NCI-H226 (cell line): ENCODE results near the gene EPSTI1.
"Not testable (repeated sequence)": the region's sequence is repeated elsewhere in the genome, so short reads cannot be mapped to it uniquely, and the experiment has no call there.

ENCODE experiments used
- DNase-seq: peaks from one replicate; pipeline ENCODE4 v3.0.0-alpha.2; 2015

Gene EPSTI1, protein sequence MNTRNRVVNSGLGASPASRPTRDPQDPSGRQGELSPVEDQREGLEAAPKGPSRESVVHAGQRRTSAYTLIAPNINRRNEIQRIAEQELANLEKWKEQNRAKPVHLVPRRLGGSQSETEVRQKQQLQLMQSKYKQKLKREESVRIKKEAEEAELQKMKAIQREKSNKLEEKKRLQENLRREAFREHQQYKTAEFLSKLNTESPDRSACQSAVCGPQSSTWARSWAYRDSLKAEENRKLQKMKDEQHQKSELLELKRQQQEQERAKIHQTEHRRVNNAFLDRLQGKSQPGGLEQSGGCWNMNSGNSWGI

DNA sequence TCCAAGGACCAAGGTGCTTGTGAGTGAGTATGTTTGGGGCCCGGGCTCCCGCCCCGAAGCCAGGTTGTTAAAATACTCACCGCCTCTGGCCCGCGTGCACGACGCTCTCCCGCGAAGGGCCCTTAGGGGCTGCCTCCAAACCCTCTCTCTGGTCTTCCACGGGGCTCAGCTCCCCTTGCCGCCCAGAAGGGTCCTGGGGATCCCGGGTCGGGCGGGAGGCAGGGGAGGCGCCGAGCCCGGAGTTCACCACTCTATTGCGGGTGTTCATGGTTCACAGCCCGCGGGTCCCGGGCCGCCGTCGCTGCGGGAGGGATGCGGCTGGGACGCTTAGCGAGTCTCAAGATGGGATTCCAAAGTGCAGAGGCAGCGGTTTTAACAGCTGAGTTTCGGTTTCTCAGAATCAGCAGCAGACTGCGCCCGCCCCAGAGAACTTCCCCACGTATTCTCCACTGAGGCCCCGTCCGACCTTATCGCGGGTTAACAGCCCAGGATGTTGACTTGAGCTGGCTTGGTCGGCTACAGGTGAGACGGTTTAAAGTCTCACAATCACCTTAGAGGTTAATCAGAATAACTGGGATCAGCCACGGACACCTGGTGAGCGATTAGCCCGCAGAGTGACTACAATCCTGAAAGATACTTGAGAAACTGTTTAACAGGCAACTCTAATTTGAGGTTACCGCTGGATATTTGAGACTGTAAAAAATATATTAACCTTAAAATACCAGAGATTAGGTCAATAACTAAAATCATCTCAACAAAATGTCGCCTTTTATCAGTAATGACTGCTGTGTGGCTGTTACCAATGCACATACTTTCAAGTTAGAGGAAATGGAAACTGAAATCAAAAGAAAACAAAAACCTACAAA, at the start of gene EPSTI1:
Gene EPSTI1 (minus strand): TSS at position 344 of the 866 bp plus-strand sequence. CDS start 76 bp downstream, at position 268.
- DNase-seq = no peak

DNA sequence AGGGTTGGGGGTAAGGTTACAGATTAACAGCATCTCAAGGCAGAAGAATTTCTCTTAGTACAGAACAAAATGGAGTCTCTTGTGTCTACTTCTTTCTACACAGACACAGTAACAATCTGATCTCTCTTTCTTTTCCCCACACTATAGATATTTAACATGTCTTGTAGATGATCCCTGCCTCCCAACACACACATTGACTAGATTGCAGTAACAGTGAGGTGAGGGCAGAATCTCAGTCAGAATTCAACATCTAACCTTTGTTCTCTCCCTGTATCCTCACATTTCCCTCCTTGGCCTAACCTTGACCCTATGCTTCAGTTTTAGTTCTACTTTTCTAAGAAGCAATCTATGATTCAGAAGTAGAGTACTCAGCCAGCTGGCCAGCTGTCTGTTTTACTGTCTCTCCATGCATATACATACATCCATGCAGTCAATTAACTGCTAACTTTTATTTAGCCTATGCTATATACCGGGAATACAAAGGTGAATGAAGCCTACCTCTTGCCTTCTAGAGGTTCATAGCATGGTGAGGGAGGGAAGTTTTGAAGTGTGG, 49.4 kb upstream of the EPSTI1 start:
- no peak for DNase-seq

DNA sequence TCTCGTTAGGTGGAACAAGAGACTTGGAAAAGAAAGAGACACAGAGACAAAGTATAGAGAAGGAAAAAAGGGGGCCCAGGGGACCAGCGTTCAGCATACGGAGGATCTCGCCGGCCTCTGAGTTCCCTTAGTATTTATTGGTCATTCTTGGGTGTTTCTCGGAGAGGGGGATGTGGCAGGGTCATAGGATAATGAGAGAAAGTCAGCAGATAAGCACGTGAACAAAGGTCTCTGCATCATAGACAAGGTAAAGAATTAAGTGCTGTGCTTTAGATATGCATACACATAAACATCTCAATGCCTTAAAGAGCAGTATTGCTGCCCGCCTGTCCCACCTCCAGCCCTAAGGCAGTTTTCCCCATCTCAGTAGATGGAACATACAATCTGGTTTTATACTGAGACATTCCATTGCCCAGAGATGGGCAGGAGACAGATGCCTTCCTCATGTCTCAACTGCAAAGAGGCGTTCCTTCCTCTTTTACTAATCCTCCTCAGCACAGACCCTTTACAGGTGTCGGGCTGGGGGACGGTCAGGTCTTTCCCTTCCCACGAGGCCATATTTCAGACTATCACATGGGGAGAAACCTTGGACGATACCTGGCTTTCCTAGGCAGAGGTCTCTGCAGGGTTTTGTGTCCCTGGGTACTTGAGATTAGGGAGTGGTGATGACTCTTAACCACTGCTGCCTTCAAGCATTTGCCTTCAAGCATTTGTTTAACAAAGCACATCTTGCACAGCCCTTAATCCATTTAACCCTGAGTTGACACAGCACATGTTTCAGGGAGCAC, 48.7 kb upstream of the EPSTI1 start:
- DNase-seq = not testable (repeated sequence)

DNA sequence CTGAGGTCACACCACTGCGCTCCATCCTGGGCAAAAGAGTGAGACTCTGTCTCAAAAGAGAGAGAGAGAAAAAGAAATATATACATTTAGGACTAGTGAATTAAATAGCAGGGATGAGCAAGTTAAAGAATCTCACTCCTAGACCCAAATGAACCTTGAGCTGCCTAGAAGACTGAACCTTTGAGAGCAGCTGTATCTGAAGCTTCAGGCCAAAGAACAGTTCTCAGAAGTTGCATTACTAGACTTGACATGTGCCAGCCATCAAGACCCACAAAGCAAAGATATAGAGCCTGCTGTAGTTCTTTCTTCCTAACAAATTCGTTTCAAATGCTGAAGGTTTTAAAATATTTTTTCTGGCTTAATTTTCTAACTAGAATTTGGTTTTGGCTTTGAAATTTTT, 47.9 kb upstream of the EPSTI1 start:
- DNase-seq = no peak

DNA sequence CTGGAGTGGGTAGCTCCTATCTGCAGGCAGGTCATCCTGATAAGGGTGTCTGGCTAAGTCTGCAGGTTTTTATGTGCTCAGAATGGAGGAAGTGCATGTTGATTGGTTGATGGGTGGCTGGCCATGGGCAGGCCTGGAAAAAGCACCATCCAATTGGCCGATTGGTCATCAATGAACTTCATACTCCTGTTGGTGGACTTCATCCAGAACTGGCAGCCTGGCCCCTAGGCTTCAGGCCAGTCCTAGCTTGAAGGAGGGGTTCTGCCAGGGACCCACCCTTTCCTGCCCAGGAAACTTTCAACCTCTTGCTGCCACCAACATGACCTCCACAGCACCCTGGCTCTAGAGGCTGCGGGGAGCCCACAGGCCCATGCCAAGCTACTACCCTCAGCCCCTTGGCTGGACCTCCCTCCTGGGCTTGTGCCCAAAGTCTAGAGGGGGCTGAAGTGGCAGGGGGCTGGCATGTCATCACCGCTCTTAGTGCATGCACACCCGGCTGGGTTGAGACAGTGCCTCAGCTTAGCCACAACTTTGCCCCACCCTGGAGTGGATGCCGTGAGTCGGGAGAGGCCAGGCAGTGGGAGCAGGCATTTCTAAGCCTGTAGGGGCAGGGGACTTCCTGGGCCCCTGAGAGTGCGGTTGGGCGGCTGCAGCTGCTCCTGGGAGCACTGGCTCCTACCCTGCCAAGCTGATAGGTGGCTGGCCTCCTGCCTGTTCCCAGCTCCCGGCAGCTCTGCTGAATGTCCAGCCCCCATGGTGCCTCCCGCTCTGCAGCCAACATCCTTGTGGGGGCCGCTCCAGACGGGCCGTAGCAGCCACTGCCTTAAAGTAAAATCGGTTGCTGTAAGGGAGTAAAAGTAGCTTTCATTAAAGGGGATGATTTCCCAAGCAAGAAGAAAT, 44.6 kb upstream of the EPSTI1 start:
- DNase-seq = no peak

DNA sequence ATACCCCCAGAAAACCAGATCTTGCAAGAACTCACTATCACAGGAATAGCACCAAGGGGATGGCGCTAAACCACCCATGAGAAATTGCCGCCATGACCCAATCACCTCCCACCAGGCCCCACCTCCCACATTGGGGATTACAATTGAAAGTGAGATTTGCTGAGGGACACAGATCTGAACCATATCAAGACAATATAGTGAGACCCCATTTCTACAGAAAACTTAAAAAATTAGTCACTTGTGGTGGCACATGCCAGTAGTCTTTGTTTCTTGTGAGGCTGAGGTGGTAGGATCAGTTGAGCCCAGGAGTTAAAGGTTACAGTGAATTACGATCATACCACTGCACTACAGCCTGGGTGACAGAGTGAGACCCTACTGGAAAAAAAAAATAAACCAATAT, 41.0 kb upstream of the EPSTI1 start:
- DNase-seq = no peak

DNA sequence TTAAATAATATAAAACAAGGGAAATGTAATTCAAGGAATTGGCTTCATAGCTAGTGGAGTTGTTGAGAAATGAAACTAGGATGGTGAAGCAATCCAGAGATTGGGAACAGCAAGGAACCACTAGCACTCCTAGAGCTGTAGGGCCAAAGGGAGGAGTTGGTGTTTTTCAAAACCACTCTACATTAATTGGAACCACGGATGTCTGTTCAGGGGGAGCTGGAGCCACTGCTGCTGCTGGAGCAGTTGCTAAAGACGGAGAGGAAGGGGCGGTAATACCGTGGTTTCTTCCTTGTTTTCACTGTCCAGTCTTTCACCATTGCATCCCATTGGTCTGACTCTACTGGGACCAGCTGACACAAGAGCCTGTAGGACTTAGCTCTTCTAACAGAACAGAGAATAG, 39.8 kb upstream of the EPSTI1 start:
- DNase-seq = no peak

DNA sequence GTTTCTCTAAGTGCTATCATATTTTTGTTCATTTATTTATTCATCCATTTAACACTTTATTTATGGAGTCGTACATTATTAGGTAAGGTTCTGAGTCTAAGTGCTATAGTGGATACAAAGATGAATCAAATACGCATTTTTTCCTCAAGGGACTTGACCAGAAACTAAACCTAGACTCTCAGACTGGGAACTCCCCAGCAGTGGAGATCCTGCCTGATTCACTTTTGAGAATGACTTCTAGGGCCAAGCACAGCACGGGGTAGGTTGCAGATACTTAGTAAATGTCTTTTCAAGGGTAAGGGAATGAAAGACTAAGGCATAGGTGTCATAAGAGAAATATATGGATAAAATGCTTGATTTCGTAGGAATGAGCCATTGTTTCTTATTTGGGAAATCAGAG, 38.5 kb upstream of the EPSTI1 start:
- DNase-seq = no peak

DNA sequence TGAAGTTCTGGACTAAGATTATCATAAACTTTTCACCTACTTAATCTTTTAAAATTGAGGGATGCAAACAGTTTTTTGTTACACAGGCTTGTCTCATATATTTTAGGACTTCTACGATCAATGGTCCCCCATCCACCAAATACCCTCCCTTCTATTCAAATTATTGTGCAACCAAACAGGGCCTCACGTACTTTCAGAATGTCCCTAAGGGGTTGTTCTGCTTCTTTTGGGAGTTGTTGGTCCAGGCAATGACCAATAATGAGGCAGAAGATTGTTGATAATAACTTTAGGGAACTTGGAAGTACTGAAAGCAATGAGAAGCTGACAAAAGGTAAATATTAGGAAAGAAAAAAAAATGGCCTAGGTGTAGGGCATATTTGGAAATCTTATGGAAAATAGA, 34.2 kb upstream of the EPSTI1 start:
- no peak for DNase-seq

DNA sequence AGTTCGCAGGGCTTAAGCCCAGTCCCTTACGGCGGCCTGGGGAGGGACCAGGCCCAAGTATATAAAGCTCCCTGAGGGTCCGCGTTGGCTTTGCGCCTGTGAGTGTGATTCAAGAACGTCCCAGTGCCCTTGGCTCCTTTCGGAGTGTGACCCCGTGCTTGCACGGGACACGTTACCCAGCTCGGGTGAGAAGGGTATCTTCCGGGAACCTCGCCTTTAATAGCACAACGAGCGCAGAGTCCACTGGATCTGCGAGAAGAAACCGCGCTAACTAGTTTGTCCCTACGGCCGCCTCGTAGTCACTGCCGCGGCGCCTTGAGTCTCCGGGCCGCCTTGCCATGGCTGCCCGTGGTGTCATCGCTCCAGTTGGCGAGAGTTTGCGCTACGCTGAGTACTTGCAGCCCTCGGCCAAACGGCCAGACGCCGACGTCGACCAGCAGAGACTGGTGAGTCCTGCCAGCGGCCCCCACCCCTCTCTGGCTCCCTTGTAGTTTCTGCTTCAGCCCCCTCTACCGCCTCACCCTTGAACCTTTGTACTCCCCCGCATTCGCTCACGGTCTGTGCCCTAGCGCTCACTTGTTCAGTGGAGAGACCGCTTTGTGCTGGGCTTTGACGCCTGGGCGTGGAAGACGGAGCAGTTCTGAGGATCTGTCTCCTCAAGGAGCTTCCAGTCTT, 31.4 kb upstream of the EPSTI1 start, which contains the start of gene DNAJC15:
Gene DNAJC15 (plus strand): TSS at position 298 of the 675 bp plus-strand sequence. CDS start 41 bp downstream, at position 339.
- no peak for DNase-seq

DNA sequence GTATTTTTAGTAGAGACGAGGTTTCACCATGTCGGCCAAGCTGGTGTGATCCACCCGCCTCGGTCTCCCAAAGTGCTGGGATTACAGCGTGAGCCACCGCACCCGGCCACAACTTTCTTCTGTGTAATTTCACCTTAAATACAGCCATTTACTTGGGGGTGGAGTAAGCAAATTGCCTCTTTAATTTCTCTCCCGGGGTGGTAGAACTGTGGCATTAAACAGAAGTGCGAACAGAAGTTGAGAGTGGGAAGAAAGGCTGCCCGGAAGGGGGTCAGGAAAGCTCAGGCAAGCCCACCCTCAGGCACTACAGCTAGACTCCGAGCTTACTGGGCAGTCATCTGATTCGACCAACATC, 30.9 kb upstream of the EPSTI1 start:
- no peak for DNase-seq

DNA sequence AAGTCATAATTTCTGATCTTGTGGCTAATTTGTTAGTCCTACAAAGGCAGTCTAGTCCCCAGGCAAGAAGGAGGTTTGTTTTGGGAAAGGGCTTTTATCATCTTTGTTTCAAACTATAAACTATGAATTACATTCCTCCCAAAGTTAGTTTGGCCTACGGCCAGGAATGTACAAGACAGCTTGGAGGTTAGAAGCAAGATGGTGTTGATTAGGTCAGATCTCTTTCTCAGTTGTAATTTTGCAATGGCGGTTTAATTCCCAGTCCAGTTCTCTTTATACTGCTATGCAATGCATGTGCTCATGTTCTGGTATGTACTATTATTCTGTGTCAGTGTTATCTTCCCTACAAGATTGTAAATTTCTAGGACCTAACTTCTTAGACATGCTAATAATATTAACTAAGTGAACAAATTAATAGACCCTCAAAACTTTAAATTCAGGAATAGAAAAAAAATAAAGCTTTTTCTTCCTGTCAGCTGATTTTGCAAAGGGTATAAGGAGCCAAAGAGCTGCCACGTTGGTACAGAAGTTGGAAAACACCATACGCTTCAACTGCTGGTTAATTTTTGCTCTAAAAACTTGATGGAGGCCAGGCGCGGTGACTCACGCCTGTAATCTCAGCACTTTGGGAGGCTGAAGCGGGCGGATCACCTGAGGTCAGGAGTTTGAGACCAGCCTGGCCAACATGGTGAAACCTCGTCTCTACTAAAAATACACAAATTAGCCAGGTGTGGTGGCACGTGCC, 30.1 kb upstream of the EPSTI1 start:
- peak; percentile 81 for DNase-seq

DNA sequence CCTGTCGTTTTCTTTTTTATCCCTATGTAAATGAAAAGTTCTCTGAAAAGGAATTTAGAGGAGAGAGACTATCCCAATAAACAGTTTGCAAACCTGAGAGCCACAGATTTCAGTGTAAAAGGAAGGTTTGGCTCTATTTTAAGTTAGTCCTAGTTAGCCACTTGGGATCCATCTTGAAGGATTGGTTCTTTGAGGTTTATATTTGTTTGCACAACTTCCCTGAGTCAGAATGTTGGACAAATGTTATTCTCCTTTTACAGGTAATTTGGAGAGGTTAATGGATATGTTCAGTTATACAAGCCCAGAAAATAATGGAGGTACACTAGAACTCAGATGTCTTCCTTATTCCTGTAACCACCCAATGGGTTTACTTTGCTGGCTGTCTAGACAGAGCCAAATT, 28.8 kb upstream of the EPSTI1 start:
- no peak for DNase-seq

DNA sequence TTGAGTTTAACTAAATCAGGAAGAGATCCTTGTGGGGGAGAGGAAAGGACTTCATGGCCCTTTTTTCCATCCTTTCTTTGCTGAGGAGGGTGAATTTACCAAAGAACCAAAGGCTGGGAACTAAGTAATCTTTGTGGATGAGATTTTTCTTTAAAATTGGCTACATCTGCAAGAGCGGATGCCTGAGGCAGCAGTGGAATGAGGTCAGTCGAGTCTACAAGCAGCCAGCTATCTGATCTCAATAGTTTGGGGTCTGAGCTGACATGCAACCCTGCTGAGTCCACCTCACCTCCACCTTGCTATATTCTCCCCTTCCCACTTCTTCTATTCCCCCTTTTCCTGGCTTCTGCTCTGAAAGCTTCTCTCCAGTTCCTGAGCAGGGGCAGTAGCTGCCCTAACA, 27.8 kb upstream of the EPSTI1 start:
- DNase-seq = no peak

DNA sequence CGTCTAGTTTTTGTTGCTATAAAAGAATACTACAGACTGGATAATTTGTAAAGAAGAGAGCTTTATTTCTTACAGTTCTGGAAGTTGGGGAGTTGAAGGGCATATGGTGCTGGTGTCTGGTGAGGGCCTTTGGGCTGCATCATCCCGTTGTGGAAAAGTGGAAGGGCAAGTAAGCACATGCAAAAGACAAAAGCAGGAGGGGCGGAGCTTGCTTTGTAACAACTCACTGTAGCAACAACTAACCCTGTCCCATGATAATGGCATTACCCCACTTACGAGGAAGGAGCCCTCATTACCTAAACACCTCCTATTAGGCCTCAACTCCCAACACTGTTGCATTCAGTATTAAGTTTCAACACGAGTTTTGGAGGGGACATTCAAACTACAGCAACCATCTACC, 24.2 kb upstream of the EPSTI1 start:
- no peak for DNase-seq

DNA sequence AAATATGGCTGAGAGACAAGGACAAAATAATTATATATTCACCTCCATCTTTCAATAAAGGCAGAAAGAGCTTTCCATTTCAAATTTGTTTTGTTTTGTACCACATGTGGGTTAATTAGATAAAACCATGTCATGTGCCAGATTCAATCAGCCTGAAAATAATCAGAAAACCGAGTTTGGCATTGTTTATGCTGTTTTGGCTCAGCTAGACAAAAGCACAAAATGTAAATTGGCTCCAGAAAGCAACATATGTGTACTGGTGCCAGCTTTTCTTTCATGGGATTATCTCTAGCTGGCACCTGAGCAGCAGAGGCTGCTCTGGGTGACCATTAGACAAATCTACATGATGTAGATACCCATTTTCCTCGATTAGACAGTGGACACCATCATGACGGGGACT, 22.1 kb upstream of the EPSTI1 start:
- DNase-seq = no peak

DNA sequence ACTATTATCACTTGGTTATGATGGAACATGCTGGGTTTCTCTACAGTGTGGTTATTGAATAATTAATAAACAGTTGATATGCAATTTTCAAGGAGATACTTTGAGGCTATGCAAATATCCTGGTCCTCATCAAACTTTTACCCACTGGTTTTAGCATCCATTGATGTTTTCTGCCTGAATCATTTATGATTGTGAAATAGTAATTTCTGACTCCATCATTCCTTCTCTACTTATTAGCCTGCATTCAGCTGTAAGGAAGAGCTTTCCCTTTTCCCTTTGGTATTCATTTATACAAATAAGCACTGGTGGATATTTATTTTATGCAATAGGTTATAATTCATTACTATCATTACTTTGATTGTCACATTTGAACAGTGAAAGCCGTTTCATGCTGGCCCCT, 17.5 kb upstream of the EPSTI1 start:
- peak; percentile 28 for DNase-seq

DNA sequence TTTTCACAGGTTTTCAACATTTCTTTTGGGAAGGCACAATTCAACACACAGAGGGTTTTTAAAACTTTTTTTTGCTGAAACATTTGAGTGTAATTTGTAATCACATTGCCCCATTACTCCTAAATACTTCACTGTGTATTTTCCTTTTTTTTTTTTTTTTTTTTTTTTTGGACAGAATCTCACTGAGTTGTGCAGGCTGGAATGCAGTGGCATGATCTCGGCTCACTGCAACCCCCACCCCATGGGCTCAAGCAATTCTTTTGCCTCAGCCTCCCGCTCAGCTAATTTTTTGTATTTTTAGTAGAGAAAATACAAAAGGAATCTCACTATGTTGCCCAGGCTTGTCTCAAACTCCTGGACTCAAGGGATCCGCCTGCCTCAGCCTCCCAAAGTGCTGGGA, 16.6 kb upstream of the EPSTI1 start:
- no peak for DNase-seq

DNA sequence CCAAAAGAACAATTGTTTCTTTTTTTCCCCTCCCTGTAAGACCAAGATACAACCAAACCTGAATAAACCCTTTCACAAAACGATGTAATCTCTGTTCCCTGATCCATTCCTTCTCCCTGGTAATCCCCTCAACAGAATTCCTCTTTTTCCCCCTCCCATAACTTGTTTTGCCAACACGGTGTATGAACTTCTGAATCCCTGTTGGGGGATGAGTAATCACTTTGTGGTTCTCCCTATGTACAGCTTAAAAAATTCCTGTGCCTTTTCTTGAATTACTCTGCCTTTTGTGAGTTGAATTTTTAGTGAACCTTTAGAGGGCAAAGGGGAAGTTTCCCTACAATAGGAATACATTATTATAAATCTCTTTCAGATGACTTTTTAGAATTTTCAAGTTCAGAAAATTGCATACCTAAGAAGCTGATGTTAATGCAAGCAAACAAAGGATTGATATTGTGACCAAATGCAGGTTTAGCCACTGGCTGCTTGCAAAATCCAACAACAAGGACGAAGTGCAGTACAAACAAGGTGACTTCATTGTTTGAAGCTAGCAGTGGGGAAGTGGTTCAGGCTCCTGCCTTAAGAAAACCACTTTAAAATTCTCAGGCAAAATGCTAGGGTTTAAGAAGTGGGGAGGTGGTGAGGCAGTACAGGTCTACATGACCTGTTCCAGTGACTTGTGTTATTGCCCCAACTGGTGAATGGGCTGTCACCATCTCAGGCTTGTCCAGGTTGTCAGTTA, 15.0 kb upstream of the EPSTI1 start:
- DNase-seq = peak; percentile 53
